HS-5 (cell line): Measurements from ENCODE around the gene NAB1.
A peak's percentile ranks its signal among the peaks of the same experiment; 100 is the strongest.
"Not testable (repeated sequence)": the region's sequence is repeated elsewhere in the genome, so short reads cannot be mapped to it uniquely, and the experiment has no call there.

Source experiments
- DNase-seq: peaks from one replicate; pipeline ENCODE4 v3.0.0-alpha.2; 2012; ENCODE audit warnings: low read depth

The NAB1 gene, protein sequence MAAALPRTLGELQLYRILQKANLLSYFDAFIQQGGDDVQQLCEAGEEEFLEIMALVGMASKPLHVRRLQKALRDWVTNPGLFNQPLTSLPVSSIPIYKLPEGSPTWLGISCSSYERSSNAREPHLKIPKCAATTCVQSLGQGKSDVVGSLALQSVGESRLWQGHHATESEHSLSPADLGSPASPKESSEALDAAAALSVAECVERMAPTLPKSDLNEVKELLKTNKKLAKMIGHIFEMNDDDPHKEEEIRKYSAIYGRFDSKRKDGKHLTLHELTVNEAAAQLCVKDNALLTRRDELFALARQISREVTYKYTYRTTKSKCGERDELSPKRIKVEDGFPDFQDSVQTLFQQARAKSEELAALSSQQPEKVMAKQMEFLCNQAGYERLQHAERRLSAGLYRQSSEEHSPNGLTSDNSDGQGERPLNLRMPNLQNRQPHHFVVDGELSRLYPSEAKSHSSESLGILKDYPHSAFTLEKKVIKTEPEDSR

DNA sequence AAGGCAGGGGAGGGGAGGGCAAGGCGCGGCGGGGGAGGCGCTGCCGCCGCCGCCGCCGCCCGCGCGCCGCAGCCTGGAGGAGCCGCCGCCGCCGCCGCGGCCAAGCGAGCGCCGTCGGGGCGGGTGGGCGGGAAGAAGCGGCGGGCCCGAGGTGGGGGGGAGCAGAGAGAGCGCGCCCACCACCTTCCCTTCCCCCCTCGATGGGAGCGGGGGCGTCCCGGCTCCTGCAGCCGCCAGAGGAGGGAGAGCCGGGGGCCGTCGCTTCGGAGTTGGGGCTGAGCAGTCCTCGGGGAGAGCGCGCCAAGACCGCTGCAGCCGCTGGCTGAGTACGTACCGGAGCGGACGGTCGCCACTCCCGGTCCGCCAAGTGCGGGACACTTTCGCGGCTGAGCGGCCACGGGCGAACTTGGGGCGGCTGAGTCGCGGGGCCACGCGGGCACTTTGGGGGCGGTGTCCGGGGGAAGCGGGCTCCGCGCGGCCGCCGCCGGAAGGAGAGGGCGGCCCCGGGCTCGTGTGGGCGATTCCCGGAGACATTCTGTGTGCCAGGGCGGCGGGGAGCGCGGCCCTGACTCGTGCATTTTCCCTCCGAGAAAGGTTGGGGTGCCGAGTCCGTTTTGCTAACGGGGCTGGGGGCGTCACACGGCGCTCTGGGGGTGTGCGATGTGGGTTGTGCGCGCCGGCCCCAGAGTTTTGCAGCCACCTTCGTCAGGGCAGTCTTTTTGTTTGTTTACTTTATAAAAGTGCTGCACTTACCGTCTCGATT is at the start of gene NAB1:
Gene NAB1, plus strand, starts transcription at position 49 of the 763 bp plus-strand sequence. CDS start 10,094 bp downstream, outside the sequence.
- no peak for DNase-seq

DNA sequence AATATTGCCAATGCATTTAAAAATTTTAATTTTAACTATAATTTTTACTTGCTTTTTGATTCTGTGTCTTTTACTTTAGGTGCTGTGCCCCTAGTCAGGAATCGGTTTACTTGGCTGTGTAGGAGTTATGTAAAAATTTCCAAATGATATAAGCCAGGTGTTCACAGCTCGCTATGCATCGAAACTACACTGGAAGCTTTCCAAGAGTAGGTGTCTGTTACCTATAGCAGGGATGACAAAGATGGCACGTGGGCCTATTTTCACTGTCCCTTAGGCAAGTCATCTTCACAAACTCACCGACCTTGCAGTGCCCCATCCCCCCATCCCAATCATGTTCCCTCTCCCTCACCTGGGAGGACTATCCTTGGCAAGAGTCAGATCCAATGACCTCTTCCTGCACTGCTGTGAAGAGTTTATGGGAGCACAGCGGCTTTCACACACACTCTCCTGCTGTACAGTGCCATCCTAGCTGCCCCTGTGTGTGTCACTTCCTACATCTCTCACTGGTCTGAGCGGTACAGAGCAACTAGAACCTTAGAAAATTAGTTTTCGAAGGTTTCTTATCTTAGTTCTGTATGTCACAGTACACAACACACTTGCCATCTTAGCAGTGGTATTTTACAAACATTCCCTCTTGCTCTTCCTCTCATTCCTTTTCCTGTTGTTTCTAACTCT is 49.2 kb upstream of the NAB1 start:
- DNase-seq: no peak

DNA sequence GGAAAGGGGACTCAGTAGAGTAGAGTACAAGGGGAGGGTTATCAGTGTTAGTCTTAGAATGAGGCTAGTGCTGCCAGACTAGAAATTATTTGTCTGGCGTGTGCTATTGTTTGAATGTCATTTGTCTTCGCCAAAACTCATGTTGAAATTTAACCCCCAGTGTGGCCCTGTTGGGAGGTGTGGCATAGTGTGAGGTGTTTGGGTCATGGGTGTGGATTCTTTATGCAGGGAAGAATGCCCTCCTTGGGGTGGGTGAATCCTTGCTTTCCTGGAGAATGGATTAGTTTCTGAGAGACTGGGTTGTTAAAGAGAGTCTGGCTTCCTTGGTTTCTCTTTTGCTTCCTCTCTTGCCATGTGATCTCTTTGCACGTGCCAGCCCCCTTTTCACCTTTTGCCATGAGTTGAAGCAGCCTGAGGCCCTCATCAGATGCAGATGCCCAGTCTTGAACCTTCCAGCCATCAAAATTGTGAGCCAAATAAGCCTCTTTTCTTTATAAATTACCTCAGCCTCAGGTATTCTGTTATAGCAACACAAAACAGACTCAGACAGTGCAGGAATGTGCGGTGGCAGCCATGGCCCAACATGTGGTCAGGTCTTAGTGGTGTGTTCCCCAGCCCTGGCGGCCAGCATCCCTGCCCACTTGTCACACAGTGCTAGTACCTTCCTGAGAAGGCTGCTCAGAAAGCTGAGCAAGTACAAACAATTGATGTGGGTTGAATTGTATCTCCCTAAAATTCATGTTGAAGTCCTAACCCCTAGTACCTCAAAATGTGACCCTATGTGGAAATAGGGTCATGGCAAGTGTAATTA is 48.4 kb upstream of the NAB1 start:
- no peak for DNase-seq

DNA sequence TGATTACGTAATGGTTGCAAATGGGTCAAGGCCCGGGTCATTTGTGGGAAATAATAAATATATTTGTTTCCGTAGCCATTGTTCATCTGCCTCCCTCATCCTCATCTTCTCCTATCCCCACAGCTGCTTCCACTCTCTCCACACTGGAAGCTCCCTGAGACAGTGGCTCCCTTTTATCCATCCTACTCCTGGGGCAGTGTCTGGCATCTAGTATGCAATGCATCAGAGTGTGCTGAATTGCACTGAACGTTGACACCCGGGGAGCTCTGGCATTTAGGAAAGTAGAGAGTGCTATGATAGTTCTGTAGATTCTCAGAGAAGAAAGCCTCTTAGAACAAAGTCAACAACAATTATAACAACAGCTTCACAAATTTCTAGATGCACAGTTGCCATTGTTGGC is 45.5 kb upstream of the NAB1 start:
- DNase-seq: no peak

DNA sequence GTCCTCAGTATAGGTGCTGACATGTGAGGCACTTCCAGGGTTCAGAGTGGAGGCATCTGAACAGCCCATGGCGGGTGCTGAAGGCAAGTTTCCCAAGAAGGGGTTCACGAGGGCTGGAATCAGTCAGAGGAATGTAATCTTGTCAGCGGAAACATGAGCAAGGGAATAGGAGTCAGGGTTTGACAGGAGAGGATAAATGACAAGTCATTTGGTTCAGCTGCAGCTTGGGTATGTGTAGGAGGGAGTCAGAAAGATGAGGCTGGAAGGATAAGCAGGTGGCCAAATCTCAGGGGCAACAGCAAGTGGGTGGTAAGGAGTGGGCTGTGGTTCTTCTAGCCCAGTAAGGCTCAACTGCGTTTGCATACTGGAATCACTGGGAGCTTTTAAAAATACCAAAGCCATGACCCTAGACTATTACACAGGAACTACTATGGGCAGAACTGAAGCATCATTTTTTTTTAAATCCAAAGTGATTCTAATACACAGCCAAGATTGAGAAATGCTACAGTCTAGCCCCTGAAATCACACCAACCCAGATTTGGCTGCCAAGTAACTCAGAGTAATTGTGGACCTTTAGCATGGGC is 41.8 kb upstream of the NAB1 start:
- peak; percentile 83 for DNase-seq

DNA sequence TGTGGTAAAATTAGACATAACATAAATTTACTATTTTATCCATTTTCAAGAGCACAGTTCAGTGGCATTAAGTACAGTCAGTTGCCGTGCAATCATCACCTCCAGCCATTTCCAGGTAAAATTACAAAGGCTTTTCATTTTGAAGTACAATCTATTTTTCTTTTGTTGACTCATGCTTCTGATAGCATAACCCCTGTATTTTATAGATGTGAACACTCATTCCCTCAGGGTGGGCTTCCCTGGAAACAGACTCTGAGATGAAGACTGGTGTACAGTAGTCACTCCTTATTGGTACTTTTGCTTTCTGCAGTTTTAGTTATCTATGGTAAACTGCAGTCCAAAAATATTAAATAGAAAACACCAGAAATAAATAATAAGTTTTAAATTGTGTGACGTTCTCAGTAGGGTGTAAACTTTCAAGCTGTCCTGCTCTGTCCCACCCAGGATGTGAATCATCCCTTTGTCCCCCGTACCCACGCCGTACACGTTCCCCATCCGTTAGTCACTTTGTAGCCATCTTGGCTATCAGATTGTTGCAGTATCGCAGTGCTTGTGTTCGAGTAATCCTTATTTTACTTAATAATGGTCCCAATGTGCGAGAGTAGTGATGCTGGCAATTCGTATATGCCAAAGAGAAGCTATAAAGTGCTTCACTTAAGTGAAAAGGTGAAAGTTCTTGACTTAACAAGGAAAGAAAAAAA is 41.1 kb upstream of the NAB1 start:
- DNase-seq: peak; percentile 77

DNA sequence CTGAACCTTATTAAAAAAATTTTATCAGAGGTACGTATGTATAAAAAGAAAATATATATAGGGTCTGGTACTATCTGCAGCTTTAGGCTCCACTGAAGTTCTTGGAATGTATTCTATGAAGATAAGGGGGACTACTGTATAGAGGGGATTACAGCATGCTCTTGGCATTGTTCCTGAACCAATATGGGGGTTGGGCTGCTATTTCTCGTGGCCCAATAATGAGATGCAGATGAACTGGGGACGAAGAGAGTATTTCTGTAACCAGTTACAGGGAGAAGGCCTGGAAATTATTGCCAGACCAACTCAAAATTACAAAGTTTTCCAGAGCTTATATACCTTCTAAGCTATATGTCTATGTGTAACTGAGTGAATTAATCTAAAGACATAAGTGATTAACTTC is 40.0 kb upstream of the NAB1 start:
- not testable (repeated sequence) for DNase-seq

DNA sequence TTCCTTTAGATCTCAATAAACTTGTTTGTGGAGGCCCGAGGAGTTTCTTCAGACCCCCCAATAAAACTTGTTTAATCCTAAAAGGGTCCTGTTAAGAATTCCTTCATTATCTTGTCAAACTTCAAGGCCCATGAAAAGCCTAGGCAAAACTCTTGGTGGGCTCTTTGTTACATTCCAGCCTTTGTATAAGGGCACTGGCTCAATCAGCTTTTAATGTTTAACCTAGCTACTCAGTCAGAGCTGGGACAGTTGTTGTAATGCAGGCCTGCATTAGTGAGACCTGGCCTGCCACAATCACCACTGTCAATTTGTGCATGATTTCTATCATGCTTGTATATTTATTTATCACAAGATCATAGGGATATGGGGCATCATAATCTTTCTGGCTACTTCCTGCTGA is 39.5 kb upstream of the NAB1 start:
- DNase-seq: not testable (repeated sequence)

DNA sequence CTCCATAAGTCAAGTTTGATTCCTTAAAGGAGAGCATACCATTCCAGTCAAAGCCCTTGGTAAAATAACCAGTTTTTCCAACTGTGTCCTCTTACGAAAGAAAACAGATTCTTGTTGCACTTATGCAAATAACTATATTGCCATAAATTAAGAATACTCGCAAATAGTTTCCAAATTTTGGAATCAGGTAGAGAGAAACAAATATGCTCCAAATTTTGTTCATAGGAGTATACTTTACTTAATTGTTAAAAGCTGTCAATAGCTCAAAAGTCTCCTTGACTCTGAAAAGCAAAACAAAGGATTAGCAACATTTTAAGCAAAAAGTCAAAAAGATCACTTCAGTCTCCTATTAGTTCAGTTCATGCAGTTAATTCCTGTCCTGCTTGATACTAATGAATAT is 38.4 kb upstream of the NAB1 start:
- DNase-seq: not testable (repeated sequence)

DNA sequence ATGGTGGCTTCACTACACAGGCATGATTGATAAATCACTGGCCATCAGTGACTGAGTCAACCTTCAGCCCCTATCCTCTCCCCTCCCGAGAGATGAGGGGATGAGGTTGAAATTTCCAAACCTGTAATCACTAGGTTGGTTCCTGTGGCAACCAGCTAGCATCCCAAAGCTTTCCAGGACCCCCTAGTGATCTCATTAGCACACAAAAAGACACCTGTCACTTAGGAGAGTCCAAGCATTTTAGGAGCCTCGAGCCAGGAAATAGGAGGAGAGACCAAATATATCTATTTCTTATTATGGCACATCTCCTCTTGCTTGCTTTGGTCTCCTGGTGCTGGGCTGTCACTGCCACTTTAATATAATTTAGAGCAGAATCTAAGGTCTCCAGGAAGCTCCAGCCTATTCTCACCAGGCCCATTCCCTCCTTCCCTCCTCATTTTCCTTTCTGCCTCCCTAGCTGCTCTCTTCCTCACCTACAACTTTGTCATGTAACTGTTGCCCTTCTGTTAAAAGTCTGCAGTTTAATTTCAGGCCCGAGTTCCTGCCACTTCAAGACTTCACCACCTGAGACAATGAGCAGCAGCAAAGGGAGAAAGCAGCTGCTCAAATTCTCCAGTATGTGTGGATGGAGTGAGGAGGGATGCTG is 33.2 kb upstream of the NAB1 start:
- no peak for DNase-seq

DNA sequence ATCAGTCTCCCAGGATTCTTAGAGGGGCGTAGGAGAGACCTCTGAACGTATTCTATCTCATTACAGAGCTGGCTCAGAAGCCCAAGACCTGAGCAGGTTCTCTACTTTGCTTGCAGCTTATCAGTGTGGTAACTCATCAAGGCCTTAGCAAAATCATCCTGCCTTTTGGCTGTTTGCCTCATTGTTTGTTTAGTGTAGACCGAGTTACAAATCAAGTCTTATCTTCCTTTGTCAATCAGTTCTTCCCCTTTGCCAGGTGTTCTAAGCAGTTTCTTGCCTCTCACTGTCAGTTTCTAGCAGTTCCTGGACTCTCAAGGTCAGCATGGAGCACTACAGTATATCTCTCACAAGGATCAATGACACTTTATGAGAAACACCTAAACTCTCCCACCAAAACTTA is 30.9 kb upstream of the NAB1 start:
- DNase-seq: no peak

DNA sequence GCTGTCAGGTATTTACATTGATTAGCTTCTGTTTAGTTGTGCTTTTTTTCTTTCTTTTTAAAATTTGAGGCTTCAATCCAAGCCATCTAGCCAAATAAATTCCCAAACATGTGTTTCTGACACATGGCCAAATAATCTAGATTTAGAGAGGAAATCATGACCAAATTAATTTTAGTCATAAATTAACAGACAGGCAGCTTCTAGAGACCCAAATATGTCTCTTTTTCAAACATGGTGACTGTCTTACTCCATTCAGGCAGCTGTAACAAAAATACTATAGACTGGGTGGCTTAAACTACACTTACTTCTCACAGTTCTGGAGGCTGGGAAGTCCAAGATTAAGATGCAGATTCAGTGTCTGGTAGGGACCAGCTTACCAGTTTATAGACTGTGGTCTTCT is 23.2 kb upstream of the NAB1 start:
- DNase-seq: no peak

DNA sequence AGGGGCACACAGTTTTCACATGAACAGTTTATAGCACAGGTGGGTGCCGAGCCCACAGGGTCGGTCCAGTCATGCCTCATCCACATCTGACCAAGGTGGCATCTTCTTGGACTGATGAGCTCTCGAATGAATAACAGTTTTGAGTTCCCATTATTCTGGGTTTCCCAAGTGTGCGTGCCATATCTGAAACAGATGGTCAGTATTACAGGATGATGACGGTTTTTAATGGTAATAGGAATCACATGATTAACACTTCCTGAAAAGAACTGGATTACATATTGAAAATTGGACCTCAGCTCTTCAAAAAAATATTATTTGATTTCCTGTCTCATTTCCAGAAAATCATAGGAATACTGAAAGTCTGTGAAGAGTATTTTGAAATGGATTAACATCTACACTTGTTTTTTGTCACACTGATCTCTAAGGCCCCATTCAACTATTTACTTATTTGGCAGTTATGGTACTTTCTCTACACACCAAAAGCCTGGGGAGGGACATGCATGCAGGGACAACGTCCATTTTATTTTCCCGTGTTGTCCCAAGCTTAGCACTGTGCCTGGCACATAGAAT is 22.2 kb upstream of the NAB1 start:
- no peak for DNase-seq

DNA sequence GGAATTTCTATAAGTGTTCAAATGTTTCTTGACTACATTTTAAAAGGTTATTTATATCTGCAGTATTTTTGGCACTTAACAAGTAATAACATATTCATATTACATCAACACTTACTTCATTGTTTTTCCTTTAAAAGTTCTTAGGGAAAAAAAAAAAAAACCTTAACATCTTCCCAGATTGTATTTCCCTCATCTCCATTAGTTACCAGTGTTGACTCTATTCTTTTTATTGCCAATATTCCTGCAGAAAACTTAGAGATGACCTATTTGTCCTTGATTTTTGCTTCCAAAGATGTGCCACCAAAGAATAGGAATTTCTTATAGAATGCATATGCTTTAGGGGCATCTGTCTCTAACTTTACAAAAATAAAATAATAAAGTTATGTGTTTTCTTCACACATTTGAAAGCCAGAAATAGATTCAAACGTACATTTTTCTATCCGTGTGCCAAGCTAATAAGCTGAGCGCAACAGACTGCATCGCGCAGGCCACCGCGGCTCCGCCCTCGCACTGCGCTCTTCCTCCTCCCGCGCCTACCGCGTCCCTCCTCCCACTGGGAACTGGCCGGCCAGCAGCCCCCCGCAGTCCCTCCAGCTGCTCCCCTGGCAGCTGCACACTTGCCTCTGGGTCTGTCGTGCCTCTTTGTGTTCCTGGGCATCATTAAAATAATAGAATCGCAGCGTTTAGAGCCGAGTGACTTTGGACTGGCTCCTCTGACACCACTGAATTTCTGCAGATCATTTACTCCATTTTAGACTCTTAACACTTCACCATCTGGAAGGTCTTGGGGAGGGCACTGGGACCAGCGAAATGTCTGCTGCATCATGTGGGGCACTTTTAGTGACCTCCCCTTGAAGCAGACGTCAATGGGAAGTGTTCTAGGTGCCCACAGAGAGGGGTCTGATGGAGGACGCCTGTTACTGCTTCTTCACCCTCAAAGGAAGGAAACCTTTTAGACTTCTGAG is 21.2 kb upstream of the NAB1 start:
- DNase-seq: no peak

DNA sequence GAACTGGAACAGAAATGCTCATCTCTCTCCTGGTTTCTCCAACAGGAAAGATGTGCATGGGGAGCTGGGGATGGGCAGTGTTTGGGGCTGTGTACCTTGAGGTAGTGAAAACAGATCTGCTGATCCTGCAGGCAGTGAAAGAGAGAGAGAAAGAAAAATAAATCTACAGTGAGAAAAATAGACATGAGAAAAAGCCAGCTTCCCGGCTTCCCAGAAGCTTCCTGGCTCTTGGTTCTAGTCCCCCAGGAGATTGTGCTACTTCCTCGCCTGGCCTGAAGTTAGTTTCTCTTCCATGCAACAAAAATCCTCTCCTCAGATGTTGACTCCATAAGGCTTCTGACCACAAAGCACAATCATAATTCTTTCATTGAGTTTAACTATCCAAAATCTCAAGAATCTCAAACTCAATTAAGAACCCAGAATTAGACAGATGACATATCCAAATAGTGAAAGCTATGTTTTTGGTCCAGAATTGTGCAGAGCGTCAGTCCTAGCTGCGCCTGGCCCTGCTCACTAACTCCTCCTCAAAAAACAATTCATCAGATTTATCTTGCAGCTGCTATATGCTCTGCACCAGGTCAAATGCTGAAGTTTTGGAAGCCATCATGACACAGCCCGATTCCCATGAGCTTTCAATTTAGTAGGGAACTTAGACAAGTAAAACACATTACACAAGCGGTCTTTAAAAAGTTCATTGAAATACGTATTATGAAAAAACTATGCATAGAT is 20.1 kb upstream of the NAB1 start:
- DNase-seq: no peak

DNA sequence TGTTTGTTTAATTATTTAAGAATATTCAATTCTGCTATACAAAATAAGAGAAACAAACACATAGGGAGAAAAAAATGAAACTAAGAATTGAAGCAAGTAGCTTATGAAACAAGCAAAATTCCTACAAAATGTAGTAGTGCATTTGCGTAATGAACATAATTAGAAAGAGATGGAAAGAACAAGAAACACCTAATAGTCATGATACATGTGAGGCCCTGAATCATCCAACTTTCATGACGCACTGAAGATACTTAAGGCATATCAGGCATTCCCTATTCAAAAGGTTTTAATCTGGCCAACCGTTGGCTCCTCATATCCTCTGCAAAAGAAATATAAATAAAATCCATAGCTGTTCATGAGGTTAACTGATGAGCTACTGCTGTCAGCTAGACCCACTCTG is 14.5 kb upstream of the NAB1 start:
- DNase-seq: peak; percentile 88

DNA sequence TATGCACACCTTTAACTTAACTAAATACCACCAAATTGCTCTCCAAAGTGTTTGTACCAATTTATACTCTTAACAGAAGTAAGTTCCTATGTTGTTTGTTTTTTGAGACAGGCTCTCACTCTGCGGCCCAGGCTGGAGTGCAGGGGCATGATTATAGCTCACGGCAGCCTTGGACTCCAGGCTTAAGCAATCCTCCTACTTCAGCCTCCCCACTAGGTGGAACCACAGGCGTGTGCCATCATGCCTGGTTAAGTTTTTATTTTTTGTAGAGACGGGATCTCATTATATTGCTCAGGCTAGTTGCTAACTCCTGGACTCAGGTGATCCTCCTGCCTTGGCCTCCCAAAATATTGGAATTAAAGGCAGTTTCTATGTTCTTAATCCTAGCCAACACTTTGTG is 13.1 kb upstream of the NAB1 start:
- no peak for DNase-seq

DNA sequence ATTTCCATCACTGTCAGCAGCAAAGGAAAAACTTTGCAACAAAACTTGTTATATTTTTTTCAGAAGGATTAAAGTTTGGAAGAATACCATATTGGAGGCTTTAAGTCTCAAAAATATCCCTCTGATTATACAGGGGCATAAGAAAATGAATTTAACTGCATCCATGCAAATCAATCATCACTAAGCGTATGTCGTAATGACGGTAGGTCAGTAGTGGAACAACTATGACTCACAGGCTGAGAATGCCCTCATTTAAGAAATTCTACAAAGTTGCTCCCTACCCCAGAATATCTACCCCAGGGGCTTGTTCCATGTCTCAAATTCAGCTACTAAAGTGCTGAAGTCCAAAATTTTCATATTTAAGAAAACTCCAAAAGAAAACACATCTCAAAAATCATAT is 12.5 kb upstream of the NAB1 start:
- peak; percentile 86 for DNase-seq
